GM21529 (cell line): ENCODE results near the gene OTOP2.
"Not testable (repeated sequence)": the region's sequence is repeated elsewhere in the genome, so short reads cannot be mapped to it uniquely, and the experiment has no call there.

Source experiments
- ATAC-seq: cut with Tn5 transposase; IDR thresholded peaks from one replicate; pipeline ENCODE4 v1.9.1; 2021; ENCODE audit not compliant: unreplicated experiment

Gene OTOP2

GRCh38 chr17:74969501-74969900, 45.4 kb downstream of the OTOP2 start:
- ATAC-seq, result not testable (repeated sequence)

- no peak for ATAC-seq
Measured at GRCh38 chr17:74970395-74970794, 46.3 kb downstream of the OTOP2 start.

DNA sequence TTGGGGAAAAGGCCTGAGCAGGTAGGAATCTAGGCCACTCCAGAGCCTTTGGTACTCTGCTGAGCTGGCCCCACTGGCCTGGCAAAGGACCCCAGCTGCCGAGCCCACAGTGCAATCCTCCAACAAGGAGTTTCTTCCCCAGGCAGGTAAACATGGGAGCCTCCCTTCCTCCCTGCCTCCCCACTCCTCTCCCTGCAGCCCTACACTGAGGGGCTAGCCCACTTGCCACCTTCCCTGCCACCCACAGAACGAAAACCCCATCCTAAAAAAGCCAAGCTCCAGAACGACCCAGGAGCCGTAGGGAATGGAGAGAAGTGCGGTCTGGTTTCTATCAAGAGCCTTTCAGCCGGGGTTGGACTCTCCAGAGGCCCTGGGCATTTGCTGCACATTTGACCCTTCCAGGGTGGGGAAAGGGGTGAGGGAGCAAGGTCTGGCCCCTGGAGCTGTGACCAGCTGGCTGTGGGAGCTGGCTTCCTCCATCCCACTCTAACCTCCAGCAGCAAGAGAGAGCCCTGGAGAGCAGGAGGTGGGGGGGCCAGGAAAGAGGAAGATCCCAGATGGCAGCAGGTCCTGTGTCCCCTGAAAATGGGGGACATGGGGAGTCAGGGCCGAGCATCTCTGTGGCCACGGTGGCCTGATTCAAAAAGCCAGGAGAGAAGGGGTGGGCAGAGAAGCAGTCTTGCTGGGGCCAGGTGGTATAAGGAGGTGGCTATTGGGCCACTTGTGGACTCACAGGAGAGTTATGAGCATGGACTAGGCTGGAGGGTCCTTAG, 47.2 kb downstream of the OTOP2 start:
- no peak for ATAC-seq

GRCh38 chr17:74971842-74972106, 47.7 kb downstream of the OTOP2 start:
- no peak for ATAC-seq

DNA sequence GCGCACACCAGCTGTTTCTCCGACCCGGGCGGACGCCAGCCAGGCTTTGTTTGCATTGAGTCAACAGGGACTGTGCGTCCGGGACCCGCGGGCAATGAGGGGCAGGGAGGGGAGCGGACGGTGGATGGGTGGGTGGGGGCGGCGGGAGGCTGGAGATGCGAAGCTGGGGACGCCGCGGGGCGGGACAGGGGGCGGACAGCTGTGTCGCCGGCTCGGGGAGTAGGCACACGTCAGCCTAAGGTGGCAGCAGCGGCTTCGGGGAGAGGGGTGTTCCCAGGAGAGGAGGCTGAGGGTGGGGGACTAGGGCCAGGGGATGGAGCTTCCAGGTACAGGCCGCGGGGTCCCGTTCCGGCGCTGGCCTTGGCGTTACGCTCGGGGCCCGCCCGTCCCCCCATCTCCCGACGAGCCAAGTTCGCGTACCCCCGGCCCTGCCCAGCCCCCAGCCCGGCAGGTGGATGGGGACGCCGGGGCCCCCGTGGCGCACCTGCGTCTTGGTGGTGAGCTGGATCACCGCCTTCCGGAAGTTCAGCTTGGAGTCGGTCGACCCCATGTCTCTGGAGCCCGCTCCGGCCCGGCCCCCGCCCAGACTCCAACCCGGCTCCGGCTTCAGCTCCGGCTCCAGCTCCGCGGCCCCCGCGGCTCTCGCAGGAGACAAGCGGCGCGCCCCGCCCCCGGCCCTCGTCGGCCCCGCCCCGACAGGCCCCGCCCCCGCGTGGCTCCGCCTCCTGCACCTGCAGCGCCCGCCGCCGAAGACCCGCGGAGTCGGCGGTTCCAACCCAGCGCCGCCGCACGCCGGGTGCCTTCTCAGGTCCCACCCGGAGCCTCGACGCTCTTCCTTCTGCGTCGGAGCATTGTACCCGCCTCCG, 48.3 kb downstream of the OTOP2 start, which contains the start of gene HID1:
HID1 (minus strand) TSS at position 653 of the 866 bp plus-strand sequence; CDS start at position 550, 103 bp downstream.
- ATAC-seq, result no peak

DNA sequence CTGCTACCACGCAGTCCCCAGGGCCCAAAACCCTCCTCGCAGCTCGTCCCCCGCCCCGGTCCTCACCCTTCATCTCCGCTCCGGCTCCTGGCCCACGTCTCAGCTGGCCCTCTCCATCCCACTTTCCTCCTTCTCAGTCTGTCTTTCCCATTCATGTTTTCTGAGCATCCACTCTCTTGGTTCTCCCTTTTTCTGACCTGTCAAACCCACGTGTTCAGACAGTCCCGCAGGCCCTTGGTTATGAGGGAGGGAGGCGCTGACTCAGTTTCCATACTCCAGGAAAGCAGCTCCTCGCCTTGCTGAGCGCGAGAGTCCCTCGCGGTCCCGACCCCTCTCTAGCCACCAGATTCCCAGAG, 48.9 kb downstream of the OTOP2 start:
- no peak for ATAC-seq

DNA sequence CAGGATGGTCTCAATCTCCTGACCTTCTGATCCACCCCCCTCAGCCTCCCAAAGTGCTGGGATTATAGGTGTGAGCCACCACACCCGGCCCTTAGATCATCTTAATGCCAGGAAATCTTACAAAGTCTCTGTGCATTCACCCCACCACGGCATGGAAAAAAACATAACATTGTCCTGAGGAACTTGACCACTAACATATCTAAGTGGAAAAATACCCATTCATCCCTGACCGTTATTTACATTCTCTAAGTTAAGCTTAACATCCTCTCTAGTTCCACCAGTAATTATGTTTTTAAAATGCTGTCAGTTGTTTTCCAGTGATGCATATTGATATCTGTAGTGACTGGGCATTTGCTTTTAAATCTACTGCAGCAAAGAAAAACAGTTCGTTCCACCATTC, 51.9 kb downstream of the OTOP2 start:
- ATAC-seq, result no peak

GRCh38 chr17:74977802-74978201, 53.7 kb downstream of the OTOP2 start:
- ATAC-seq, result no peak

- no peak for ATAC-seq
Measured at GRCh38 chr17:74978240-74978639, 54.2 kb downstream of the OTOP2 start.

GRCh38 chr17:74979408-74980146, 55.5 kb downstream of the OTOP2 start:
- no peak for ATAC-seq

GRCh38 chr17:74981318-74981978, 57.4 kb downstream of the OTOP2 start:
- no peak for ATAC-seq

DNA sequence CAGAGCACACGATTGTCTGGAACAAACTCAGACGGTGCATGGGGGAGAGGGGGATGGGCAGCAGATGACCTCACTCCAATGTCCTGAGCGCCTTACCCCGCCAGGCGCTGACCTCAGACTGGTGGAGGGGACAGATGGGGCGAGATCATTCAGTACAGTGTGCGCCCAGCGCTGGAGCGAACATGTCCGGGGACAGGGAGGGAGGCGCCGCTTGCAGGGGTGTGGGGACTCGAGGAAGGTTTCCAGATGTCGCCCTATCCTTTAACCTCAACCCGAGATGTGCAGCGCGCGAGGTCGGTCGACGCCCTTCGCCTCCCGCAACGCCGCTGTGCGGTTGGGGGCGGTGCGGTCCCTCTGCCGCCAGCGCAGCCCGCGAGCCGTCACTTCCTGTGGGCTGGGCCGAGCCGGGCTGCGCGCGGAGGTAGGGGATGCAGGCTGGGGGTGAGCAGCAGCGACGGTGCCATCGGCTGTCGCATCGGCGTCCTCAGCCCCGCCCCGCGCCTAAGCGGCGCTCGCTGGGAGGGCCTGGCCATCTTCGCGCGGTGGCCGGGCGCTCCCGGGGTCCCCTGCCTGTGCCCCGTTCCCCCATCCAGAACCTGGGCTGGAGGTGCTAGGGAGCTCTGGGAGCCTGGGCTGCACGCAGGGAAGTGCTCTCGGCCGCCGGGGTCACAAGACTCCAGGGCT, 58.0 kb downstream of the OTOP2 start:
- no peak for ATAC-seq

DNA sequence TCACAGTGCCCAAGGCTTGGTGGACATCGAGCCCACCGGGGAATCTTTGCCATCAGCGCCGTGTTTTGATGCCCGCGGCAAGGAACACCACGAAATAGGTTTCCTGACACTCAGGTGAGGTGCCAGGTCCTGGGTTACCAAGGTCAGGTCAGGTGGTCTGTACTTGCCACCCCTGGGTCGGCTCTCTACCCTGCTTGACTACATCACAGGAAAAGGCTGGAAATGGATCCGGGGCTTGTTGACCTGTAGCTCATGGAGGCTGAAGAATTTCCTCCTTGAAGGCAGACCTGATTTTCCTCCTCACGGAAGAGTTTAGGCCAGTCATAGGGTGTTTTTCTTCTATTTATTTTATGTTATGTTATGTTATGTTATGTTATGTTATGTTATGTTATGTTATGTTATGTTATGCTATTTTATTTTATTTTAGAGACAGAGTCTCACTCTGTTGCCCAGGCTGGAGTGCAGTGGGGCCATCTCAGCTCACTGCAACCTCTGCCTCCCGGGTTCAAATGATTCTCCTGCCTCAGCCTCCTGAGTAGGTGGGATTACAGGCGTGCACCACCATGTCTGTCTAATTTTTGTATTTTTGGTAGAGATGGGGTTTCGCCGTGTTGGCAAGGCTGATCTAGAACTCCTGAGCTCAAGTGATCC, 58.7 kb downstream of the OTOP2 start:
- ATAC-seq, result not testable (repeated sequence)
